ENCODE measurements around the gene SLC35C1.
"Not testable (repeated sequence)": the region's sequence is repeated elsewhere in the genome, so short reads cannot be mapped to it uniquely, and the experiment has no call there.

The SLC35C1 gene

GRCh38 chr11:45811109-45811435 is 6.1 kb downstream of the SLC35C1 start:
- DNase-seq (ENCODE audit: low read depth, low spot score), result no peak

GRCh38 chr11:45811571-45812290 is 6.8 kb downstream of the SLC35C1 start:
- DNase-seq (ENCODE audit: low read depth, low spot score), result no peak

DNA sequence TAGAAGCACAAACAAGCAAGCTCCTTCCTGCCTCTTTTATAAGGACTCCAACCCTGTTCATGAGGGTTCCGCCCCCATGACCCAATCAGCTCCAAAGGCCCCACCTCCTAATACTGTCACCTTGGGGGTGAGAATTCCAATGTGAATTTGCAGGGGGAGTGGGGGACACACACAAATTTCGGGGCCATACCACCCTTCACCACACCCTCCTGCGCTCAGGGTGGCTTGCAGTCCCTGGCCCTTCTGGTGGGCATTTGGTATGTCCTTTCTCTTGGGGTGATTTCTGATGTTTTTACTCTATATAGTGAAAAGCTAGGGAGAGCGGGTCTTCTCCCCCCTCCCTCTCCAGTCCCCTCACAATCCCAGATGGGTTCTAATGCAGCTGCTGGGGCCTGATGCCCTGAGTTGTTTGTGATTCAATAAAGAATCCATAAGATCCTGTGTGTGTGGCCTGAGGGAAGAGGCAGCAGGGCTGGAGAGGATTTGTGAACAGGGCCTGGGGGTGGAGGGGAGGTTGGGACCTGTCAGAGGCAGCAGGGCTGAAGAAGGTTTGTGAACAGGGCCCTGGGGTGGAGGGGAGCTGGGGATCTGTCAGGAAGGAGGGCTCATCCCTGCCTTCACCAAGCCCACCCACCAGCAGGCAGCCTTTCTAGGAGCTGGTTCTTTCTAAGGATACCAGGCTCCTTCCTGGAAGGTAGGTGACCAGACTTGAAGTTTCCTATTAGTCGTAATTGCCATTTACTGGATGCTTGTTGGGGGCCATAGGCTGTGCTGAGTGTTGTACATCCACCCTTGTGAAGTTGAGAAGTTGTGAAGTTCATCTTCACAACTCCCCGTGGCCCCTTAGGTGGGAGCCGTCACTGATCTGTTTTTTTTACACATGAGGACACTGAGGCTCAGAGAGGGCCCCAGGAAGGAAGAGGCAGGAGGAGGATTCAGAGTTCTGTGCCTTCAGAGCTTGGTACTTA is 7.9 kb downstream of the SLC35C1 start:
- DNase-seq (ENCODE audit: low read depth, low spot score), result no peak

- no peak for DNase-seq (ENCODE audit: low read depth, low spot score)
Measured at GRCh38 chr11:45815747-45816146, 10.8 kb downstream of the SLC35C1 start.

DNA sequence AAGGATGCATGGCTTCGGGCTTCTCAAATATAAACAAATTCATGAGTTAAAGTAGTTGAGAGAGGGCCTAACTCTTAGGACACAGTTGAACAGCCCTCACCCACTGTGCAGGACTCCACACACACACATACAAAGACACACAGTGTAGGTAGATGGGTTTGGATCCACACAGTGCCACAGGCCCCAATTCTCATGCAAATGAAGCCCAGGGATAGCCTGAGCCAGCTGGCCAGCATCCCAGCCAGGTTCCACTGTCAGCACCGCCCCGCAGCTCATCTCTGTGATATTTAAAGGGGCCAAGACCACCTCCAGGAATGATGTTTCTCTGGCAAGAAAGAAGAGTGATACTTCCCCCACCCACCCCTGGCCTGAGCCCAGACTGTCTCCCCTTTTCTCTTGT is 11.7 kb downstream of the SLC35C1 start:
- no peak for DNase-seq (ENCODE audit: low read depth, low spot score)

DNA sequence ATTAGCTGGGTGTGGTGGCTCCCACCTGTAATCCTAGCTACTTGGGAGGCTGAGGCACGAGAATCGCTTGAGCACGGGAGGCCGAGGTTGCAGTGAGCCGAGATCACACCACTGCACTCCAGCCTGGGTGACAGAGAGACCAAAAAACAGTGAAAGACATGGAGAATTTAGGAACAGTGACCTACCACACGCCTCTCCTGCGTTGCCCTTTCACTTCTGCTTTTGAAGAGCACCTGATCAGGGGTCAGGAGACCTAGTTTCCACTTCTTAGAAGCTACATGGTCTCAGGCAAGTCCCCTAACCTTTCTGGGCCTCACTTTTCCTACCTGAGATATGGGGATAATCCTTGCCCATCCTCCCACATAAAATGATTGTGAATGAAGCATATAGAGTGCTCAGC is 12.2 kb downstream of the SLC35C1 start:
- no peak for DNase-seq (ENCODE audit: low read depth, low spot score)

DNA sequence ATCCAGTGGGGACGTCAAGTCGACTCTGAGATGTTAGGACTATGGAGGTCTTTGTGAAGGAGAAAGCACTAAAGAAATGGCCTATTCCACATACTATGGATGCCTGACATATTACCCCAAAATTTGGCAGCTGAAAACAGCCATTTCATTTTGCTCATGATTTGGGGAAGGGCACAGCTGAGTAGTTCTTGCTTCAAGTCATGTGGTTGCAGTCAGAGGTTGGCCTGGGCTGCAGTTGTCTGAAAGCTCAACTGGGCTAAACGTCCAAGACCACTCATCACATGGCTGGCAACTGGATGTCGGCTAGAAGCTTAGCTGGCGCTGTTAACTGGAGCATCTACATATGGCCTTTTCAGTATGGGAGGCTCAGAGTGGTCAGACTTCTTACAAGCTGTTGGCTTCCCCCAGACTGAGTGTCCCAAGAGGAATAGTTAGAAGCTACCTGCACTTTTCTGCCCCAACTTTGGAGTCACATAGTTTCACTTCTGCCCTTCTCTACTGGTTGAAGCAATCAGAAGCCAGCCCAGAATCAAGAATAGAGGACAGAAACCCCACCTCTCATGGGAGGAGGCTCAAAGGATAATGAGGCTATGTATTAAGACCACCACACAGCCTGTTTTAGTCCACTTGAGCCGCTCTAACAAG is 14.1 kb downstream of the SLC35C1 start:
- no peak for DNase-seq (ENCODE audit: low read depth, low spot score)

DNA sequence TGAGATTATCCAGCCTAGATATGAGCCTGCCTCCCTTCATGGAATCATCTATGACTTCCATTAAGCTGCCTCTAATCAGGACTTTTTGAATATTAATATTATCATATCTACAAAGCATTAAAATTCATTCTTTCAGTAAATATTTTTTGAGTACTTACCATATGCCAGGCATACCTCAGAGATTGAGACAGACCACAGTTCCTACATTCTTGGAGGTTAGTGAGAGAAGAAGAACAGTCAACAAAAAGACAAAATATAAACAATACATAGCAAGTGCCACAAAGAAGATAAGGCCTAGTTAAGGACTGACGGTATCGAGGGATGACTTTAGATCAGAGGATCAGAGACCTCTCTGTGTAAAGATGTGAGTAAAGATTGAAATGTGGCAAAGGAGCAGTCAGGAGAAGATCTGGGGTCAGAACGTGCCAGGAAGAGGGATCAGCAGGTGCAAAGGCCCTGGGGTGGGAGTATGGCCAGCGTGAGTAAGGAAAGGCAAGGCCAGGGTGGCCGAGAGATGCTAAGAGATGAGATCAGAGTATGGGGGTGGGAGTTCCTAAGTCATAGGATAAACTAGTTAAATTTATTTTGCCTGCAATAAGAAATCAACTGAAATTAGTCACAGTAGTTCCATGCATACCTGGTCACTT is 15.4 kb downstream of the SLC35C1 start:
- DNase-seq (ENCODE audit: low read depth, low spot score), result no peak

GRCh38 chr11:45826492-45826891 is 21.5 kb downstream of the SLC35C1 start:
- not testable (repeated sequence) for DNase-seq (ENCODE audit: low read depth, low spot score)

DNA sequence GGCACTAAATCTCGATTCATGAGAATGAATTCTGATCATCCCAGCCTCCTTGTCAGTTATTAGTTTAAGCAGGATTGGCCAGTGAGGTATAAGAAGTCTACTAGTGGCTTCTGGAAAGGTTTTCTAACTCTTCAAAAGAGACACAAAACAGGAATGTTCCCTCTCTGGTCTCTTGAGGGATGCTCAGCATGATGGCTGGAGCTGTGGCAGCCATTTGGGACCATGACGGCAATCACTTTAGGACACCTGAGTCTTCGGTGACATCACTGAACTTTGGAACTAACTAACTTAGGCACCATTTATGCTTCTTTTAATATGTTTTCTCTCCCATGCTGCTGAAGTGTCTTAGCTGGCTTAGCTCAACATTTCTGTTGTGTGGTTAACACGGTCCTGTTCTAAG is 22.2 kb downstream of the SLC35C1 start:
- DNase-seq (ENCODE audit: low read depth, low spot score), result no peak

GRCh38 chr11:45828996-45829395 is 24.0 kb downstream of the SLC35C1 start:
- DNase-seq (ENCODE audit: low read depth, low spot score), result no peak

- no peak for DNase-seq (ENCODE audit: low read depth, low spot score)
Measured at GRCh38 chr11:45830596-45830995, 25.6 kb downstream of the SLC35C1 start.

GRCh38 chr11:45832811-45833441 is 28.0 kb downstream of the SLC35C1 start:
- no peak for DNase-seq (ENCODE audit: low read depth, low spot score)

DNA sequence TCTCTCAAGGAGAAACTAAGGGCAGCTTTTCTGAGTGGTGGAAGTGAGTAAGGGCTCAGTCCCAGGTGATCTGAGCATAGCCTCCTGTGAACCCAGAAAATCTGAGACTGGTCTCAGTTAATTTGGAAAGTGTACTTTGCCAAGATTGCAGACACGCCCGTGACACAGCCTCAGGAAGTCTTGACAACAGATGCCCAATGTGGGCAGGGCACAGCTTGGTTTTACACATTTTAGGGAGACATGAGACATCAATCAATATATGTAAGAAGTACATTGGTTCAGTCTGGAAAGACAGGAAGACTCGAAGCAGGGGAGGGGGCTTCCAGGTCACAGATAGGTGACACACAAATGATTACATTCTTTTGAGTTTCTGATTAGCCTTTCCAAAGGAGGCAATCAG is 28.8 kb downstream of the SLC35C1 start:
- no peak for DNase-seq (ENCODE audit: low read depth, low spot score)

DNA sequence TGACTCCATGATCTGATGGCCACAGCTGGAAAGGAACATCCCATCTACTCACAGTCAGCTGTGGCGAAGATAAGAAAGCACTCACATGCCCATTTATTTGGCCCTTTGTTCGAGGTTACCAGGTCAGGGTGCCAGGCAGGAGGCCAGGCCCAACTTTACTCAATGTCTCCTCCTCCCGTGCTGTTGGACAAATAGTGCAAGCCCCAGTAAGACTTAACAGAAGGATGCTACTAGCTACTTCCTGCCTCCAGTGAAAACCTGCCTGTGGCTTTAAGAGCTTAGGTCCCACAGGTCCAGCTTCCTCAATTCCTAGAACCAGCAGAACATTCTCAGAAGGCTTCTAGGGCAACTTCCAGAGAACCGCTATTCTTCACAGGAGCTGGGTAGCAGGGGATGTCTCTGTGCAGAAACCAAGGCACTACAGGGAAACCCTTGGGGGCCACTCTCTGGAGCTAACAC is 29.4 kb downstream of the SLC35C1 start:
- no peak for DNase-seq (ENCODE audit: low read depth, low spot score)

DNA sequence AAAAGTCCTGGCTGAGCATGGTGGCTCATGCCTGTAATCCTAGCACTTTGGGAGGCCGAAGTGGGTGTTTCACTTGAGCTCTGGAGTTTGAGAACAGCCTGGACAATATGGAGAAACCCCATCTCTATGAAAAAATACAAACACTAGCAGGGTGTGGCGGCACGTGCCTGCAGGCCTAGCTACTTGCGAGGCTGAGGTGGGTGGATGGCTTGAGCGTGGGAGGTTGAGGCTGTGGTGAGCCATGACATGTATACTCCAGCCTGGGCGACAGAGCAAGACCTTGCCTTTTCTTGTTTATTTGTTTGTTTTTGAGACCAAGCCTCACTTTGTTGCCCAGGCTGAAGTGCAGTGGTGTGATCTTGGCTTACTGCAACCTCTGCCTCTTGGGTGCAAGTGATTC is 34.3 kb downstream of the SLC35C1 start:
- DNase-seq (ENCODE audit: low read depth, low spot score), result no peak

- not testable (repeated sequence) for DNase-seq (ENCODE audit: low read depth, low spot score)
Measured at GRCh38 chr11:45840251-45840650, 35.3 kb downstream of the SLC35C1 start.

- peak; percentile 83 for DNase-seq (ENCODE audit: low read depth, low spot score)
Measured at GRCh38 chr11:45843158-45843924, 38.4 kb downstream of the SLC35C1 start.

DNA sequence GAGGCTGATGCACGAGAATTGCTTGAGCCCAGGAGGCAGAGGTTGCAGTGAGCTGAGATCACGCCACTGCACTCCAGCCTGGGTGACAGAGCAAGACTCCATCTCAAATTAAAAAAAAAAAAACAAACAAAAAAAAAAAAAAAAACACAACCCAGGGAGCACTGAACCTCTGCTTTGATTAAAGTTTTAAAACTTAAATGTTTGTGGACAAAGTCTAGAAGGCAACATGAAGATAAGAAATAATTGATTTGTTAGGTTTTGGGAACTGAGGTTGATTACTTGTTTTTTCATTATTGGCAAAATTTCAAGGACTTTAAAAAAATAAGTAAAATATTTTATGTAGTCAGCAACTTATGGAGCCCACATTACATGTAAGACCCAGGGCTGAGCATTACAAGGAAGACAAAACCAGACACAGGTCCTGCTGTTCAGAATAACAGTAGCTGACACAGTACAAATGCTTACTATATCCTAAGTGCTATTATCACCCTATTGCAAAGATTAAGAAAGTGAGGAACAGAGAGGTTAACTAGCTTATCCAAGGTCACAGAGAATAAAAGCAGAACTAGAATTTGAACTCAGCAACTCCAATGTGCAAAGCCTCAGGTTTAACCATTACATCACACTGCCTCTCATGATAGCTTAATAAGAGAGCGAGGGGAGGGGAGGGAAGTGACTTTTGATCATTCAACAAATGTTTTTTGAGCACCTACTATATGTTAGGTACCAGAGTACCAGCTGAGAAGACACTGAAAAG is 40.1 kb downstream of the SLC35C1 start:
- DNase-seq (ENCODE audit: low read depth, low spot score), result no peak

GRCh38 chr11:45846174-45846675 is 41.3 kb downstream of the SLC35C1 start:
- no peak for DNase-seq (ENCODE audit: low read depth, low spot score)
